PC-9 (cell line): ENCODE measurements around the gene CPB2. TPM values are rescaled to one million over a fixed set of nuclear protein-coding genes. Genes with fewer than 3 reads are reported as not detected.

Experiments used
- BruUV-seq: library from RNA; stranded (reverse); fragments of 400-500 nt; replicated peaks from 2 replicates; lab custom pipeline; 2021; lab: Mats Ljungman, UMichigan
- CTCF ChIA-PET: fragments of 300-600 bp; sonication (Branson Sonifier 250); formaldehyde crosslinking; loops from one replicate; lab custom pipeline; 2022; ENCODE audit warnings: antibody characterized with exemption; lab: Charles Lee
- POLR2A ChIA-PET: fragments of 300-600 bp; sonication (Branson Sonifier 250); formaldehyde crosslinking; loops from one replicate; lab custom pipeline; 2022; ENCODE audit warnings: antibody characterized with exemption; ENCODE audit not compliant: unreplicated experiment; lab: Charles Lee
- DNase-seq, 2 experiments: peaks; one replicate each; pipeline versions ENCODE4 v3.0.0 to v3.0.0-alpha.2; 2015 to 2022; ENCODE audit warnings: mixed read lengths in 1 of 2
- H2AFZ ChIP-seq: fragments of 200-600 bp; sonication (generic); 2 replicates; pipeline ENCODE4 v1.8.1; 2017; ENCODE audit warnings: antibody characterized with exemption
- H3F3A ChIP-seq: fragments of 200-600 bp; sonication (generic); 2 replicates; pipeline ENCODE4 v1.8.1; 2017; ENCODE audit warnings: antibody characterized with exemption, mild to moderate bottlenecking, low read depth; ENCODE audit not compliant: insufficient read depth
- H3K27ac ChIP-seq: fragments of 200-600 bp; sonication (generic); 2 replicates; pipeline ENCODE4 v1.6.1; 2016; ENCODE audit warnings: mixed run types
- H3K27me3 ChIP-seq: fragments of 200-600 bp; sonication (generic); 2 replicates; pipeline ENCODE4 v1.6.1; 2016; ENCODE audit warnings: low read depth, mixed run types; ENCODE audit not compliant: insufficient read depth
- H3K36me3 ChIP-seq: fragments of 200-600 bp; sonication (generic); 2 replicates; pipeline ENCODE4 v1.6.1; 2016; ENCODE audit warnings: low read depth, mixed run types
- H3K4me1 ChIP-seq: fragments of 200-600 bp; sonication (generic); replicated peaks from 2 replicates; pipeline ENCODE4 v1.6.1; 2016; ENCODE audit warnings: mixed run types; ENCODE audit not compliant: insufficient read depth
- H3K4me2 ChIP-seq: fragments of 200-600 bp; sonication (generic); 2 replicates; pipeline ENCODE4 v1.6.1; 2017; ENCODE audit warnings: mixed run types
- H3K4me3 ChIP-seq: fragments of 200-600 bp; sonication (generic); 2 replicates; pipeline ENCODE4 v1.6.1; 2016; ENCODE audit warnings: mixed run types
- H3K79me2 ChIP-seq: fragments of 200-600 bp; sonication (generic); 2 replicates; pipeline ENCODE4 v1.6.1; 2017; ENCODE audit warnings: low read depth, mixed run types
- H3K9me2 ChIP-seq: fragments of 200-600 bp; sonication (generic); 2 replicates; pipeline ENCODE4 v1.8.1; 2017; ENCODE audit warnings: mild to moderate bottlenecking; ENCODE audit not compliant: insufficient read depth
- H3K9me3 ChIP-seq: fragments of 200-600 bp; sonication (generic); 2 replicates; pipeline ENCODE4 v1.8.1; 2016; ENCODE audit warnings: low read depth; ENCODE audit not compliant: insufficient read depth
- H4K20me1 ChIP-seq: fragments of 200-600 bp; sonication (generic); 2 replicates; pipeline ENCODE4 v1.8.1; 2017; ENCODE audit not compliant: insufficient read depth
- EZH2 ChIP-seq: fragments of 200-600 bp; sonication (generic); IDR thresholded peaks from 2 replicates; pipeline ENCODE4 v1.8.0; 2017; ENCODE audit warnings: antibody characterized with exemption, low read depth
- intact Hi-C: fragments of 100-400 bp; cut with micrococcal nuclease; formaldehyde crosslinking; loops from one replicate; pipeline ENCODE4 v1.10.0; 2022; ENCODE audit not compliant: unreplicated experiment
- total RNA-seq: library from RNA; stranded (reverse); gene quantifications from 2 replicates; pipeline ENCODE4 v1.2.3, GENCODE V29; 2021
- TF ChIP-seq, protein P1 (sequence below): fragments of 200-600 bp; sonication (generic); conservative IDR thresholded peaks from 2 replicates; pipeline ENCODE4 v1.6.1; 2017; ENCODE audit warnings: mixed run types, antibody characterized with exemption, mild to moderate bottlenecking, moderate library complexity

The CPB2 gene
- total RNA-seq, 1 experiment from 2014 or later = not detected

- intact Hi-C loops = no loop called here
- no peaks in the 10 kb centered on the region for H3K4me1 ChIP-seq
- H3K27ac ChIP-seq = no peak overlapping the region
- no peak overlapping the region for H3K4me2 ChIP-seq
- DNase-seq = no peak
- no peaks in the 10 kb centered on the region for H4K20me1 ChIP-seq
- no peaks in the 10 kb centered on the region for H3K79me2 ChIP-seq
- no TSS peak for BruUV-seq
- H3K9me2 ChIP-seq = no peaks in the 10 kb centered on the region
- H3K9me3 ChIP-seq = no peaks in the 10 kb centered on the region
- ChIA-PET POLR2A (no interaction called here), CTCF (no interaction called here)
- H3K4me3 ChIP-seq = no peak overlapping the region
- H3K27me3 ChIP-seq = peaks cover 27% of the 10 kb centered on the region
- TF ChIP-seq EZH2 = no peak
- TF ChIP-seq, protein P1, sequence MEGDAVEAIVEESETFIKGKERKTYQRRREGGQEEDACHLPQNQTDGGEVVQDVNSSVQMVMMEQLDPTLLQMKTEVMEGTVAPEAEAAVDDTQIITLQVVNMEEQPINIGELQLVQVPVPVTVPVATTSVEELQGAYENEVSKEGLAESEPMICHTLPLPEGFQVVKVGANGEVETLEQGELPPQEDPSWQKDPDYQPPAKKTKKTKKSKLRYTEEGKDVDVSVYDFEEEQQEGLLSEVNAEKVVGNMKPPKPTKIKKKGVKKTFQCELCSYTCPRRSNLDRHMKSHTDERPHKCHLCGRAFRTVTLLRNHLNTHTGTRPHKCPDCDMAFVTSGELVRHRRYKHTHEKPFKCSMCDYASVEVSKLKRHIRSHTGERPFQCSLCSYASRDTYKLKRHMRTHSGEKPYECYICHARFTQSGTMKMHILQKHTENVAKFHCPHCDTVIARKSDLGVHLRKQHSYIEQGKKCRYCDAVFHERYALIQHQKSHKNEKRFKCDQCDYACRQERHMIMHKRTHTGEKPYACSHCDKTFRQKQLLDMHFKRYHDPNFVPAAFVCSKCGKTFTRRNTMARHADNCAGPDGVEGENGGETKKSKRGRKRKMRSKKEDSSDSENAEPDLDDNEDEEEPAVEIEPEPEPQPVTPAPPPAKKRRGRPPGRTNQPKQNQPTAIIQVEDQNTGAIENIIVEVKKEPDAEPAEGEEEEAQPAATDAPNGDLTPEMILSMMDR = no peak
- no peak overlapping the region for H2AFZ ChIP-seq
- H3F3A ChIP-seq = no peaks in the 10 kb centered on the region
- H3K36me3 ChIP-seq = no peaks in the 10 kb centered on the region
These were observed 7.2 kb downstream of the CPB2 start for GRCh38 chr13:46097663-46098062.

DNA sequence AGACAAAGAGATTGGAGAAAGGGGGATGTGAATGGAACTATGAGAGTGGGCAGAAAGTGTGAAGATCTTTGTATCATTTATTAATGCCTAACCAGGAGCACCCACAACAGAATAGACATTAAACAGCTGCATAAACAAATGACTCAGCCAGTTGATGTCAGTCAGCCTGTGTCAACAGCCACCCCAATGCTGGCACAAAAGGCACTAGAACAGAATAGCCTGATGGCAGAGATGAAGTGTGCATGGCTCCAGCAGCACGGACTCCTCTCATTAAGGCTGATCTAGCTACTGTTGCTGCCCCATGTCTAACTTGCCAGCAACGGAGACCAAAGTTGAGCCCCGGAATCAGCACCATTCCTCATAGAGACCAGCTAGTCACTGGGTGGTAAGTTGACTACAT lies 7.8 kb downstream of the CPB2 start:
- Histone ChIP-seq H4K20me1 (no peaks in the 10 kb centered on the region), H2AFZ (no peak overlapping the region), H3K4me3 (no peak overlapping the region), H3K4me1 (no peaks in the 10 kb centered on the region), H3K9me3 (no peaks in the 10 kb centered on the region), H3K4me2 (no peak overlapping the region), H3K79me2 (no peaks in the 10 kb centered on the region), H3F3A (no peaks in the 10 kb centered on the region), H3K27ac (no peak overlapping the region), H3K9me2 (no peaks in the 10 kb centered on the region), H3K27me3 (peaks cover 34% of the 10 kb centered on the region), H3K36me3 (no peaks in the 10 kb centered on the region)
- intact Hi-C loops = no loop called here
- ChIA-PET POLR2A (no interaction called here), CTCF (no interaction called here)
- no peak for DNase-seq
- TF ChIP-seq, protein P1 = no peak
- TF ChIP-seq EZH2 = no peak
- BruUV-seq = no TSS peak

GRCh38 chr13:46094478-46094877 lies 10.4 kb downstream of the CPB2 start:
- intact Hi-C loops = no loop called here
- TF ChIP-seq, protein P1 = no peak
- Histone ChIP-seq H2AFZ (no peak overlapping the region), H3K36me3 (no peaks in the 10 kb centered on the region), H3F3A (no peaks in the 10 kb centered on the region), H3K27me3 (peaks cover 35% of the 10 kb centered on the region), H3K9me3 (no peaks in the 10 kb centered on the region), H4K20me1 (no peaks in the 10 kb centered on the region), H3K9me2 (no peaks in the 10 kb centered on the region), H3K4me2 (no peak overlapping the region), H3K4me3 (no peak overlapping the region), H3K27ac (no peak overlapping the region), H3K4me1 (no peaks in the 10 kb centered on the region), H3K79me2 (no peaks in the 10 kb centered on the region)
- POLR2A ChIA-PET = no interaction called here
- CTCF ChIA-PET = no interaction called here
- no TSS peak for BruUV-seq
- no peak for DNase-seq
